Regular cardiac myocyte (primary cell): ENCODE measurements around the gene PCDHGC4. TPM values are rescaled to one million over a fixed set of nuclear protein-coding genes. Genes with fewer than 3 reads are reported as not detected.

Experiments used
- total RNA-seq: library from RNA; depleted of rRNA; stranded (reverse); fragments of >200 nt; gene quantifications from 2 replicates; pipeline ENCODE4 v1.2.3, GENCODE V29; 2014

The PCDHGC4 gene
- total RNA-seq = 0.77 and 1.1 TPM in 2 replicates

GRCh38 chr5:141484641-141485311, at the start of gene PCDHGC4:
Gene PCDHGC4 (plus strand): TSS chr5:141485030. CDS start chr5:141485174, 144 bp downstream.

GRCh38 chr5:141475625-141476131, 9.2 kb upstream of the PCDHGC4 start, which contains the start of gene PCDHGC3:
Gene PCDHGC3 (plus strand): TSS chr5:141475966. CDS start chr5:141476117, 151 bp downstream.

GRCh38 chr5:141488591-141489561, 4.0 kb downstream of the PCDHGC4 start, which contains the start of gene PCDHGC5:
Gene PCDHGC5 (plus strand): TSS chr5:141489081. CDS start chr5:141489241, 160 bp downstream.

Other genes with a start within 250 kb of the PCDHGC4 start
- 0.38 and 1.4 TPM in 2 replicates for gene PCDHB15, start 239.6 kb upstream of the PCDHGC4 start, total RNA-seq
- under 0.01 and 0.19 TPM in 2 replicates for gene SLC25A2, start 181.0 kb upstream of the PCDHGC4 start, total RNA-seq
- gene TAF7, start 164.2 kb upstream of the PCDHGC4 start, total RNA-seq = 90.2 and 102 TPM in 2 replicates
- gene PCDHGA1, start 154.5 kb upstream of the PCDHGC4 start, total RNA-seq = 0.38 and 1.4 TPM in 2 replicates
- gene PCDHGA2, start 146.3 kb upstream of the PCDHGC4 start, total RNA-seq = 1.5 and 3.1 TPM in 2 replicates
- gene PCDHGA3, start 141.2 kb upstream of the PCDHGC4 start, total RNA-seq = 0.38 and 1.7 TPM in 2 replicates
- gene PCDHGB1, start 134.9 kb upstream of the PCDHGC4 start, total RNA-seq = 0.38 and 3.1 TPM in 2 replicates
- 2.9 and 8.2 TPM in 2 replicates for gene PCDHGA4, start 130.0 kb upstream of the PCDHGC4 start, total RNA-seq
- 1.2 and 2.5 TPM in 2 replicates for gene PCDHGB2, start 125.0 kb upstream of the PCDHGC4 start, total RNA-seq
- gene PCDHGA5, start 120.9 kb upstream of the PCDHGC4 start, total RNA-seq = 0.58 and 1.1 TPM in 2 replicates
- 1.9 and 4.5 TPM in 2 replicates for gene PCDHGB3, start 114.8 kb upstream of the PCDHGC4 start, total RNA-seq
- gene PCDHGA6, start 111.1 kb upstream of the PCDHGC4 start, total RNA-seq = 1.5 and 3.1 TPM in 2 replicates
- 1.5 and 3.7 TPM in 2 replicates for gene PCDHGA7, start 102.3 kb upstream of the PCDHGC4 start, total RNA-seq
- 9.6 and 22.0 TPM in 2 replicates for gene PCDHGB4, start 97.3 kb upstream of the PCDHGC4 start, total RNA-seq
- 1.3 and 2.8 TPM in 2 replicates for gene PCDHGA8, start 92.4 kb upstream of the PCDHGC4 start, total RNA-seq
- 17.8 and 21.4 TPM in 2 replicates for gene PCDHGB5, start 87.1 kb upstream of the PCDHGC4 start, total RNA-seq
- 2.1 and 3.1 TPM in 2 replicates for gene PCDHGA9, start 82.3 kb upstream of the PCDHGC4 start, total RNA-seq
- gene PCDHGB6, start 77.0 kb upstream of the PCDHGC4 start, total RNA-seq = 0.96 and 2.5 TPM in 2 replicates
- 1.2 and 3.4 TPM in 2 replicates for gene PCDHGA10, start 72.0 kb upstream of the PCDHGC4 start, total RNA-seq
- gene PCDHGB7, start 67.4 kb upstream of the PCDHGC4 start, total RNA-seq = 1.9 and 4.5 TPM in 2 replicates
- gene PCDHGA11, start 64.0 kb upstream of the PCDHGC4 start, total RNA-seq = 3.1 and 4.5 TPM in 2 replicates
- 6.7 and 14.7 TPM in 2 replicates for gene PCDHGA12, start 54.5 kb upstream of the PCDHGC4 start, total RNA-seq
- 24.7 and 31.0 TPM in 2 replicates for gene PCDHGC3, start 9.1 kb upstream of the PCDHGC4 start, total RNA-seq
- 1.7 and 2.0 TPM in 2 replicates for gene PCDHGC5, start 4.1 kb downstream of the PCDHGC4 start, total RNA-seq
- gene DIAPH1, start 134.0 kb downstream of the PCDHGC4 start, total RNA-seq = 16.1 and 41.4 TPM in 2 replicates
- 43.1 and 49.1 TPM in 2 replicates for gene HDAC3, start 151.8 kb downstream of the PCDHGC4 start, total RNA-seq
- 2.7 and 3.7 TPM in 2 replicates for gene RELL2, start 152.0 kb downstream of the PCDHGC4 start, total RNA-seq
- 18.6 and 40.3 TPM in 2 replicates for gene FCHSD1, start 166.4 kb downstream of the PCDHGC4 start, total RNA-seq
- gene ARAP3, start 197.2 kb downstream of the PCDHGC4 start, total RNA-seq = 6.5 and 8.8 TPM in 2 replicates